ENCODE data around the gene TMEM223.
"Not testable (repeated sequence)": the region's sequence is repeated elsewhere in the genome, so short reads cannot be mapped to it uniquely, and the experiment has no call there.

TMEM223 gene

GRCh38 chr11:62752177-62752785 is 39.5 kb downstream of the TMEM223 start:
- no peak for ATAC-seq

- ATAC-seq: not testable (repeated sequence)
Measured at GRCh38 chr11:62749931-62750330, 41.9 kb downstream of the TMEM223 start.

GRCh38 chr11:62747475-62748160 is 44.2 kb downstream of the TMEM223 start:
- no peak for ATAC-seq
